ENCODE results near the gene SH3GLB2. TPM values are rescaled to one million over a fixed set of nuclear protein-coding genes. Genes with fewer than 3 reads are reported as not detected.

The SH3GLB2 gene
- total and polyA plus RNA-seq, 2 donors, result 65.7 to 134 TPM

- DNase-seq (ENCODE audit: low read depth in 6 of 9, low spot score in 9 of 9), result no peak
- Histone ChIP-seq H3K9me3 (ENCODE audit: control insufficient read depth in 2 of 2, insufficient read depth in 1 of 2, low read length in 1 of 2) (no peaks in the 10 kb centered on the region), H3K27me3 (ENCODE audit: control insufficient read depth in 2 of 2, insufficient read depth in 1 of 2, low read length in 1 of 2) (no peaks in the 10 kb centered on the region), H3K27ac (ENCODE audit: low read depth in 1 of 2, low read length in 1 of 2) (no peak overlapping the region), H3K4me1 (ENCODE audit: control insufficient read depth in 2 of 2, insufficient read depth in 2 of 2, low read length in 2 of 2) (peaks cover 13 to 17% of the 10 kb centered on the region in 2 donors), H3K36me3 (ENCODE audit: control insufficient read depth in 2 of 2, insufficient read depth in 2 of 2, low read length in 1 of 2) (peaks cover 81 to 89% of the 10 kb centered on the region in 2 donors), H3K4me3 (ENCODE audit: low read length in 2 of 2) (no peak overlapping the region)
- WGBS, result 96% methylated on average over 13 of the region's 13 CpGs
These were observed 28.4 kb downstream of the SH3GLB2 start for GRCh38 chr9:128999581-129000206.

DNA sequence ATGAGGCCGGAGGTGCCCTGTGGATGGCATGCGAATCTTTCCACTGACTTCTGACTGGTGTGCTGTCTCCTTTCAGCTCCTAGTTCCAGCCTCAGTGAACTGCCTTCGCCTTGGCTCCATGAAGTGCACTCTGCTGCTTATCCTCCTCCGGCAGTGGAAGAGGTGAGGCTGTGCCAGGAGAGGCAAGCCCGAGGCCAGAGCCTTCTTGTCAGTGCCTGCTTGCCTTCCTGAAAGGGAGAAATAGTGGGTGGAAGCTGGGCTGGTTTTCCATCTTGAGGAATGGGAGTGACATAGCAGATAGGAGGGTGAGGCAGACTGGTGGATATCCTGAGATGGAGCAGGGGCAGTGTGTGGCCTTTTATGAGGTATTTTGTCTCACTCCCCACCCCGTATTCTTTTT lies 29.7 kb downstream of the SH3GLB2 start:
- Histone ChIP-seq H3K27me3 (ENCODE audit: control insufficient read depth in 2 of 2, insufficient read depth in 1 of 2, low read length in 1 of 2) (no peaks in the 10 kb centered on the region), H3K27ac (ENCODE audit: low read depth in 1 of 2, low read length in 1 of 2) (no peak overlapping the region), H3K4me1 (ENCODE audit: control insufficient read depth in 2 of 2, insufficient read depth in 2 of 2, low read length in 2 of 2) (peaks cover 15 to 18% of the 10 kb centered on the region in 2 donors), H3K36me3 (ENCODE audit: control insufficient read depth in 2 of 2, insufficient read depth in 2 of 2, low read length in 1 of 2) (peaks cover 89 to 93% of the 10 kb centered on the region in 2 donors), H3K4me3 (ENCODE audit: low read length in 2 of 2) (no peak overlapping the region), H3K9me3 (ENCODE audit: control insufficient read depth in 2 of 2, insufficient read depth in 1 of 2, low read length in 1 of 2) (no peaks in the 10 kb centered on the region)
- WGBS, result 99% methylated on average over 6 of the region's 6 CpGs
- no peak for DNase-seq (ENCODE audit: low read depth in 6 of 9, low spot score in 9 of 9)

GRCh38 chr9:128995791-128996190 lies 32.3 kb downstream of the SH3GLB2 start:
- H3K27ac ChIP-seq (ENCODE audit: low read depth in 1 of 2, low read length in 1 of 2), result peak overlapping the region; percentile 64 to 72
- DNase-seq (ENCODE audit: low read depth in 6 of 9, low spot score in 9 of 9), result peak in 8 of 9 donors; percentile 17 to 76 (median 36)
- H3K27me3 ChIP-seq (ENCODE audit: control insufficient read depth in 2 of 2, insufficient read depth in 1 of 2, low read length in 1 of 2), result no peaks in the 10 kb centered on the region
- 29% methylated on average over 5 of the region's 5 CpGs for WGBS
- peaks cover 15 to 18% of the 10 kb centered on the region in 2 donors for H3K4me1 ChIP-seq (ENCODE audit: control insufficient read depth in 2 of 2, insufficient read depth in 2 of 2, low read length in 2 of 2)
- H3K4me3 ChIP-seq (ENCODE audit: low read length in 2 of 2), result no peak overlapping the region
- peaks cover 82 to 90% of the 10 kb centered on the region in 2 donors for H3K36me3 ChIP-seq (ENCODE audit: control insufficient read depth in 2 of 2, insufficient read depth in 2 of 2, low read length in 1 of 2)
- no peaks in the 10 kb centered on the region for H3K9me3 ChIP-seq (ENCODE audit: control insufficient read depth in 2 of 2, insufficient read depth in 1 of 2, low read length in 1 of 2)

DNA sequence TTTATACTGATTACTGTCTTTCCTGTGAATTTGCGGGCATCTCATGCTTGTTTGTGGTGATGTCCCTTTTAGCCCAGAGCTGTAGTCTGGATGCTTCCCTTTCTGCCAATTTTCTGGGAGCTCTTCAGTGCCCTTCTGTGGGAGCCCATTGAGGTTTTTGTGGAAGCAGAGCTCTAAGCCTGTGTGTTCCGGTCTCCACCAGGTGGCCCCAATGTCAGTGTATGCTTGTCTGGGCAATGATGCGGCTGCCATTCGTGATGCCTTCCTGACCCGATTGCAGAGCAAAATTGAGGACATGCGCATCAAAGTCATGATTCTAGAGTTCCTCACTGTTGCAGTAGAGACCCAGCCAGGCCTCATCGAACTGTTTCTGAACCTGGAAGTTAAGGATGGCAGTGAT lies 35.1 kb downstream of the SH3GLB2 start:
- WGBS, result 95% methylated on average over 7 of the region's 7 CpGs
- Histone ChIP-seq H3K27ac (ENCODE audit: low read depth in 1 of 2, low read length in 1 of 2) (no peak overlapping the region), H3K4me1 (ENCODE audit: control insufficient read depth in 2 of 2, insufficient read depth in 2 of 2, low read length in 2 of 2) (peaks cover 15 to 18% of the 10 kb centered on the region in 2 donors), H3K36me3 (ENCODE audit: control insufficient read depth in 2 of 2, insufficient read depth in 2 of 2, low read length in 1 of 2) (peaks cover 74 to 91% of the 10 kb centered on the region in 2 donors), H3K27me3 (ENCODE audit: control insufficient read depth in 2 of 2, insufficient read depth in 1 of 2, low read length in 1 of 2) (no peaks in the 10 kb centered on the region), H3K4me3 (ENCODE audit: low read length in 2 of 2) (no peak overlapping the region), H3K9me3 (ENCODE audit: control insufficient read depth in 2 of 2, insufficient read depth in 1 of 2, low read length in 1 of 2) (no peaks in the 10 kb centered on the region)
- DNase-seq (ENCODE audit: low read depth in 6 of 9, low spot score in 9 of 9), result peak in 1 of 9 donors; percentile 22

- Histone ChIP-seq H3K4me1 (ENCODE audit: control insufficient read depth in 2 of 2, insufficient read depth in 2 of 2, low read length in 2 of 2) (no peaks in the 10 kb centered on the region), H3K27me3 (ENCODE audit: control insufficient read depth in 2 of 2, insufficient read depth in 1 of 2, low read length in 1 of 2) (no peaks in the 10 kb centered on the region), H3K4me3 (ENCODE audit: low read length in 2 of 2) (no peak overlapping the region), H3K27ac (ENCODE audit: low read depth in 1 of 2, low read length in 1 of 2) (no peak overlapping the region), H3K9me3 (ENCODE audit: control insufficient read depth in 2 of 2, insufficient read depth in 1 of 2, low read length in 1 of 2) (no peaks in the 10 kb centered on the region), H3K36me3 (ENCODE audit: control insufficient read depth in 2 of 2, insufficient read depth in 2 of 2, low read length in 1 of 2) (peaks cover 72 to 94% of the 10 kb centered on the region in 2 donors)
- 98% methylated on average over 5 of the region's 5 CpGs for WGBS
- DNase-seq (ENCODE audit: low read depth in 6 of 9, low spot score in 9 of 9), result no peak
These were observed 40.3 kb downstream of the SH3GLB2 start for GRCh38 chr9:128987805-128988204.

- WGBS, result 96% methylated on average over 5 of the region's 5 CpGs
- no peak for DNase-seq (ENCODE audit: low read depth in 6 of 9, low spot score in 9 of 9)
- no peaks in the 10 kb centered on the region for H3K4me1 ChIP-seq (ENCODE audit: control insufficient read depth in 2 of 2, insufficient read depth in 2 of 2, low read length in 2 of 2)
- H3K9me3 ChIP-seq (ENCODE audit: control insufficient read depth in 2 of 2, insufficient read depth in 1 of 2, low read length in 1 of 2), result no peaks in the 10 kb centered on the region
- no peak overlapping the region for H3K4me3 ChIP-seq (ENCODE audit: low read length in 2 of 2)
- H3K27me3 ChIP-seq (ENCODE audit: control insufficient read depth in 2 of 2, insufficient read depth in 1 of 2, low read length in 1 of 2), result no peaks in the 10 kb centered on the region
- H3K36me3 ChIP-seq (ENCODE audit: control insufficient read depth in 2 of 2, insufficient read depth in 2 of 2, low read length in 1 of 2), result peaks cover 77 to 96% of the 10 kb centered on the region in 2 donors
- no peak overlapping the region for H3K27ac ChIP-seq (ENCODE audit: low read depth in 1 of 2, low read length in 1 of 2)
These were observed 41.5 kb downstream of the SH3GLB2 start for GRCh38 chr9:128986671-128987070.

GRCh38 chr9:128983536-128983935 lies 44.6 kb downstream of the SH3GLB2 start:
- 98% methylated on average over 8 of the region's 8 CpGs for WGBS
- H3K36me3 ChIP-seq (ENCODE audit: control insufficient read depth in 2 of 2, insufficient read depth in 2 of 2, low read length in 1 of 2), result peaks cover 82 to 96% of the 10 kb centered on the region in 2 donors

DNA sequence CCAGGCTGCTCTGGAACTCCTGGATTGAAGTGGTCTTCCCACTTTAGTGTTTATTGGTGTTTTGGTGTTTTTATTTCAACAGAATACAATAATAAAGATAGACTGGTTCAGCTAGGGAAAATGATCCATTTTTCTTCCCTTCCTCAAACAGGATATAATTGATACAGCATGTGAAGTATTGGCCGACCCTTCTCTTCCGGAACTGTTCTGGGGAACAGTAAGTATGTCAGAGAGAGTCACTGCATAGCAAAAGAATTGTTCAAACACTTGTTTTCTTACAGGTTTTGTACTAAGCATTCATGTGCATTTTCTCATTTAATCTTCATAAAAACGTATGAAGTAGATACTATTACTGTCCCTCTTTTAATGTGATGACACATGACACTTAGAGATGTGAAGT lies 49.0 kb downstream of the SH3GLB2 start:
- DNase-seq (ENCODE audit: low read depth in 6 of 9, low spot score in 9 of 9), result no peak
- Histone ChIP-seq H3K36me3 (ENCODE audit: control insufficient read depth in 2 of 2, insufficient read depth in 2 of 2, low read length in 1 of 2) (peaks cover 77 to 89% of the 10 kb centered on the region in 2 donors), H3K27me3 (ENCODE audit: control insufficient read depth in 2 of 2, insufficient read depth in 1 of 2, low read length in 1 of 2) (no peaks in the 10 kb centered on the region), H3K4me3 (ENCODE audit: low read length in 2 of 2) (no peak overlapping the region), H3K4me1 (ENCODE audit: control insufficient read depth in 2 of 2, insufficient read depth in 2 of 2, low read length in 2 of 2) (no peaks in the 10 kb centered on the region), H3K9me3 (ENCODE audit: control insufficient read depth in 2 of 2, insufficient read depth in 1 of 2, low read length in 1 of 2) (no peaks in the 10 kb centered on the region), H3K27ac (ENCODE audit: low read depth in 1 of 2, low read length in 1 of 2) (no peak overlapping the region)
- 97% methylated on average over 3 of the region's 3 CpGs for WGBS

More at GRCh38 chr9:128983536-128983935, 44.6 kb downstream of the SH3GLB2 start:
- Histone ChIP-seq H3K4me3 (ENCODE audit: low read length in 2 of 2) (no peak overlapping the region), H3K27me3 (ENCODE audit: control insufficient read depth in 2 of 2, insufficient read depth in 1 of 2, low read length in 1 of 2) (no peaks in the 10 kb centered on the region), H3K4me1 (ENCODE audit: control insufficient read depth in 2 of 2, insufficient read depth in 2 of 2, low read length in 2 of 2) (no peaks in the 10 kb centered on the region), H3K27ac (ENCODE audit: low read depth in 1 of 2, low read length in 1 of 2) (no peak overlapping the region), H3K9me3 (ENCODE audit: control insufficient read depth in 2 of 2, insufficient read depth in 1 of 2, low read length in 1 of 2) (no peaks in the 10 kb centered on the region)
- no peak for DNase-seq (ENCODE audit: low read depth in 6 of 9, low spot score in 9 of 9)

DNA sequence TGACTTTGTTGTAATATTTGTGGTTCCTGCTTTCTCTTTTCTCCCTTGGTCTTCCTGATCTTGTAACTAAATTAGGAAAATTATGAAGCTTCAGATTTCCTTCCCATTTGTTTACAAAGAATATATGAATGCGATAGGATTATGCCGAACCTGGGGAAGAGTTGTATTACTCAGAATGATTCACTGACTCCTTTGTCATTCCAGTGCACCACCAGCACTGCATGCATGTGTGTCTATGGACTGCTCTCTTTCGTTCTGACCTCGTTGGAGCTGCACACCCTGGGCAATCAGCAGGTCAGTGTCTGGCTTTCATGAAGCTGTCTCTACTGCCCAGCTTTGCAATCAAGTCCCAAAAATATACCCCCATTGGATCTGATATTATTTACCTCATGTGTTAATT lies 55.2 kb downstream of the SH3GLB2 start:
- WGBS, result 96% methylated on average over 4 of the region's 4 CpGs
- no peaks in the 10 kb centered on the region for H3K27me3 ChIP-seq (ENCODE audit: control insufficient read depth in 2 of 2, insufficient read depth in 1 of 2, low read length in 1 of 2)
- peaks cover 64 to 86% of the 10 kb centered on the region in 2 donors for H3K36me3 ChIP-seq (ENCODE audit: control insufficient read depth in 2 of 2, insufficient read depth in 2 of 2, low read length in 1 of 2)
- DNase-seq (ENCODE audit: low read depth in 6 of 9, low spot score in 9 of 9), result no peak
- no peak overlapping the region for H3K27ac ChIP-seq (ENCODE audit: low read depth in 1 of 2, low read length in 1 of 2)
- no peaks in the 10 kb centered on the region for H3K9me3 ChIP-seq (ENCODE audit: control insufficient read depth in 2 of 2, insufficient read depth in 1 of 2, low read length in 1 of 2)
- H3K4me3 ChIP-seq (ENCODE audit: low read length in 2 of 2), result no peak overlapping the region
- no peaks in the 10 kb centered on the region for H3K4me1 ChIP-seq (ENCODE audit: control insufficient read depth in 2 of 2, insufficient read depth in 2 of 2, low read length in 2 of 2)

Data from thymus (tissue), 11 donors.